IMR-90 (cell line): ENCODE results near the gene HPN. TPM values are rescaled to one million over a fixed set of nuclear protein-coding genes. Genes with fewer than 3 reads are reported as not detected.

Experiments
- ATAC-seq: fragments of 200-7000 bp; cut with Tn5 transposase; 2 replicates; pipeline ENCODE4 v1.9.1; 2020; ENCODE audit warnings: low read depth, mild to moderate bottlenecking, moderate library complexity
- BruUV-seq: library from RNA; stranded (reverse); fragments of 400-500 nt; replicated peaks from 2 replicates; lab custom pipeline; 2021; lab: Mats Ljungman, UMichigan
- CTCF ChIA-PET: fragments of 300-600 bp; formaldehyde crosslinking; extraction: SDS; loops from one replicate; lab custom pipeline; 2021; ENCODE audit warnings: antibody characterized with exemption; lab: Yijun Ruan, JAX
- POLR2A ChIA-PET: fragments of 300-600 bp; sonication (Branson Sonifier 250); formaldehyde crosslinking; loops from one replicate; lab custom pipeline; 2022; ENCODE audit warnings: antibody characterized with exemption; ENCODE audit not compliant: unreplicated experiment; lab: Charles Lee
- DNase-seq: peaks from one replicate; pipeline ENCODE4 v3.0.0; 2013
- H2AFZ ChIP-seq: replicated peaks from 2 replicates; pipeline ENCODE3; 2013; ENCODE audit warnings: low read length, mild to moderate bottlenecking; ENCODE audit not compliant: poor library complexity
- H2AK5ac ChIP-seq: 2 replicates; pipeline ENCODE4 v1.6.1; 2013; ENCODE audit warnings: low read depth, low read length, inconsistent platforms
- H2AK9ac ChIP-seq: replicated peaks from 2 replicates; pipeline ENCODE3; 2013; ENCODE audit warnings: mild to moderate bottlenecking, low read depth, low read length, moderate library complexity; ENCODE audit not compliant: poor library complexity
- H2BK120ac ChIP-seq: 2 replicates; pipeline ENCODE4 v1.6.1; 2013; ENCODE audit warnings: low read depth, low read length, inconsistent platforms
- H2BK15ac ChIP-seq: 3 replicates; pipeline ENCODE4 v1.6.1; 2013; ENCODE audit warnings: low read depth, low read length, inconsistent platforms
- H2BK20ac ChIP-seq: 2 replicates; pipeline ENCODE4 v1.6.1; 2013; ENCODE audit warnings: low read depth, mild to moderate bottlenecking, inconsistent platforms, low read length, moderate library complexity
- H2BK5ac ChIP-seq: 2 replicates; pipeline ENCODE4 v1.6.1; 2013; ENCODE audit warnings: mild to moderate bottlenecking, low read depth, low read length, inconsistent platforms; ENCODE audit not compliant: poor library complexity, severe bottlenecking
- H3K14ac ChIP-seq: replicated peaks from 2 replicates; pipeline ENCODE4 v1.6.1; 2013; ENCODE audit warnings: low read depth, low read length, inconsistent platforms
- H3K18ac ChIP-seq: 2 replicates; pipeline ENCODE4 v1.6.1; 2013; ENCODE audit warnings: low read depth, low read length, control low read depth
- H3K23ac ChIP-seq: 2 replicates; pipeline ENCODE4 v1.6.1; 2013; ENCODE audit warnings: low read depth, low read length, inconsistent platforms
- H3K27ac ChIP-seq: 2 replicates; pipeline ENCODE4 v1.5.1; 2013; ENCODE audit warnings: mild to moderate bottlenecking, control low read depth, low read length; ENCODE audit not compliant: insufficient read depth
- H3K27me3 ChIP-seq: 2 replicates; pipeline ENCODE4 v1.6.1; 2013; ENCODE audit warnings: low read length; ENCODE audit not compliant: control insufficient read depth, insufficient read depth
- H3K36me3 ChIP-seq: 2 replicates; pipeline ENCODE4 v1.6.1; 2013; ENCODE audit warnings: low read length, mixed read lengths; ENCODE audit not compliant: control insufficient read depth, insufficient read depth
- H3K4ac ChIP-seq: 2 replicates; pipeline ENCODE4 v1.6.1; 2013; ENCODE audit warnings: low read depth, low read length, inconsistent platforms
- H3K4me1 ChIP-seq: 2 replicates; pipeline ENCODE4 v1.6.1; 2013; ENCODE audit warnings: low read length, mixed read lengths; ENCODE audit not compliant: control insufficient read depth, insufficient read depth
- H3K4me2 ChIP-seq: 2 replicates; pipeline ENCODE4 v1.6.1; 2013; ENCODE audit warnings: low read depth, mild to moderate bottlenecking, control low read depth, low read length, moderate library complexity
- H3K4me3 ChIP-seq: 2 replicates; pipeline ENCODE4 v1.5.1; 2013; ENCODE audit warnings: low read depth, mild to moderate bottlenecking, control low read depth, low read length, moderate library complexity; ENCODE audit not compliant: insufficient read depth
- H3K56ac ChIP-seq: 2 replicates; pipeline ENCODE4 v1.6.1; 2013; ENCODE audit warnings: low read length, inconsistent platforms; ENCODE audit not compliant: insufficient read depth; ENCODE audit errors: extremely low read depth
- H3K79me1 ChIP-seq, 2 experiments: 2 replicates each; pipeline ENCODE4 v1.6.1; 2013; ENCODE audit warnings: low read length in 2 of 2, inconsistent platforms in 1 of 2, low read depth in 1 of 2
- H3K9ac ChIP-seq: 2 replicates; pipeline ENCODE4 v1.6.1; 2013; ENCODE audit warnings: low read depth, low read length, control low read depth
- H3K9me1 ChIP-seq: 2 replicates; pipeline ENCODE4 v1.6.1; 2013; ENCODE audit warnings: low read length, inconsistent platforms; ENCODE audit not compliant: insufficient read depth
- H3K9me3 ChIP-seq: 2 replicates; pipeline ENCODE4 v1.6.1; 2013; ENCODE audit warnings: low read length; ENCODE audit not compliant: control insufficient read depth, insufficient read depth
- H4K20me1 ChIP-seq: 2 replicates; pipeline ENCODE4 v1.6.1; 2013; ENCODE audit warnings: low read length, inconsistent platforms; ENCODE audit not compliant: insufficient read depth
- H4K5ac ChIP-seq: 2 replicates; pipeline ENCODE4 v1.6.1; 2013; ENCODE audit warnings: mild to moderate bottlenecking, low read depth, low read length, control low read depth
- H4K8ac ChIP-seq, 2 experiments: 2 replicates each; pipeline ENCODE4 v1.6.1; 2013; ENCODE audit warnings: low read depth in 2 of 2, low read length in 2 of 2, control low read depth in 1 of 2, inconsistent platforms in 1 of 2
- H4K91ac ChIP-seq: 2 replicates; pipeline ENCODE4 v1.6.1; 2013; ENCODE audit warnings: low read depth, low read length, inconsistent platforms; ENCODE audit not compliant: insufficient read depth
- BHLHE40 ChIP-seq: fragments of 150-350 bp; IDR thresholded peaks from 2 replicates; pipeline ENCODE4 v1.6.1; 2016; ENCODE audit warnings: mild to moderate bottlenecking, low read depth, low read length
- CHD1 ChIP-seq: IDR thresholded peaks from 2 replicates; pipeline ENCODE4 v1.6.1; 2012; ENCODE audit warnings: low read depth, low read length, improper control_type of control experiment
- MAFK ChIP-seq: IDR thresholded peaks from 2 replicates; pipeline ENCODE4 v1.6.1; 2012; ENCODE audit warnings: low read depth, low read length, improper control_type of control experiment
- MAZ ChIP-seq: IDR thresholded peaks from 2 replicates; pipeline ENCODE4 v1.6.1; 2012; ENCODE audit warnings: low read depth, mild to moderate bottlenecking, low read length, improper control_type of control experiment, moderate library complexity, borderline replicate concordance
- MXI1 ChIP-seq: IDR thresholded peaks from 2 replicates; pipeline ENCODE4 v1.6.1; 2012; ENCODE audit warnings: low read depth, mild to moderate bottlenecking, low read length, moderate library complexity, borderline replicate concordance
- POLR2A ChIP-seq: IDR thresholded peaks from 2 replicates; pipeline ENCODE4 v1.6.1; 2012; ENCODE audit warnings: mild to moderate bottlenecking, low read depth, low read length
- RAD21 ChIP-seq: IDR thresholded peaks from 2 replicates; pipeline ENCODE4 v1.6.1; 2012; ENCODE audit warnings: low read length, improper control_type of control experiment
- RCOR1 ChIP-seq: IDR thresholded peaks from 2 replicates; pipeline ENCODE4 v1.6.1; 2012; ENCODE audit warnings: mild to moderate bottlenecking, low read length, improper control_type of control experiment; ENCODE audit not compliant: insufficient replicate concordance
- SMC3 ChIP-seq: fragments of 150-350 bp; IDR thresholded peaks from 2 replicates; pipeline ENCODE4 v1.6.1; 2016; ENCODE audit warnings: low read depth, mild to moderate bottlenecking, antibody characterized with exemption, low read length, moderate library complexity
- WGBS, 2 experiments: methylation state at CpG; one replicate each; pipeline versions ENCODE4 v1.1.5 to v1.1.7; 2013; ENCODE audit warnings: missing lambda C conversion rate in 2 of 2; ENCODE audit not compliant: insufficient read length in 1 of 2; ENCODE audit errors: extremely low coverage in 2 of 2; 5-methylcytosine and 5-hydroxymethylcytosine counted together
- dilution Hi-C: fragments of 300-500 bp; cut with HindIII; formaldehyde crosslinking; loops from one replicate; pipeline ENCODE4 v1.14.3; 2018; ENCODE audit warnings: low sequenced_read_pairs; ENCODE audit not compliant: unreplicated experiment
- in situ Hi-C: fragments of 300-500 bp; cut with MboI; formaldehyde crosslinking; loops from 3 replicates; pipeline ENCODE4 v1.14.3; 2019; ENCODE audit warnings: low sequenced_read_pairs, inconsistent platforms, mixed read lengths
- intact Hi-C: fragments of 100-400 bp; cut with micrococcal nuclease; formaldehyde crosslinking; loops from 2 replicates; pipeline ENCODE4 v1.10.0; 2022
- polyA plus RNA-seq, 3 experiments: library from polyadenylated mRNA; depleted of rRNA; stranded (reverse); fragments of >200 nt; gene quantifications; 2 replicates each; pipeline ENCODE4 v1.2.3, GENCODE V29; 2012; ENCODE audit warnings: low replicate concordance in 1 of 3
- total RNA-seq: library from RNA; depleted of rRNA; stranded (reverse); fragments of >200 nt; gene quantifications from 2 replicates; pipeline ENCODE4 v1.2.3, GENCODE V29; 2012
- TF ChIP-seq, protein P1 (sequence below): conservative IDR thresholded peaks from 2 replicates; pipeline ENCODE4 v1.5.1; 2012; ENCODE audit warnings: mild to moderate bottlenecking, low read depth, low read length, improper control_type of control experiment
- TF ChIP-seq, protein P2 (sequence below): fragments of 150-350 bp; IDR thresholded peaks from 2 replicates; pipeline ENCODE4 v1.6.1; 2016; ENCODE audit warnings: low read depth, mild to moderate bottlenecking, low read length, moderate library complexity, borderline replicate concordance

The HPN gene
- total and polyA plus RNA-seq, 2 of the 4 experiments (the other 2 are of a cell fraction): not detected

DNA sequence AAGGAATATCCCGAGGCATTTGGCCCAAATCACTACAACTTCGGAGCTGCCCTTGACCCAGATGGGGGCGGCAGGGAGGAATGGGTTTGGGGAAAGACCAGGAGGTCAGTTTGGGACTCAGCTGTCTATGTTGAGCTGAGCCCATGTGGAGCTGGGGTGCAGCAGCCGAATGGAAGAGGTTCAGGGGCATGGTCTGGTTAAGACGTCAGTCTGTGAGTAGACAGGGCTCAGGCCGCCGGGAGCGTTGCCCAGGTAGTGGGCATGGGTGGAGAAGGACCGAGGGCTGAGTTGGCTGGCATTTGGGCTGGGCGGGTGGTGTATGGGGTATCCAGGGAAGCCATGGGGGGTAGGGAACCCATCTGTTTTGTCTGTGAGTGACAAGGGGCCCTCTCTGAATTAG, 20.5 kb upstream of the HPN start:
- DNase-seq (no peak), ATAC-seq (no peak)
- Histone ChIP-seq H3K4me1 (no peaks in the 10 kb centered on the region), H3K9ac (no peak overlapping the region), H3K27me3 (no peaks in the 10 kb centered on the region), H3K9me1 (no peaks in the 10 kb centered on the region), H2AK5ac (no peak overlapping the region), H2AFZ (no peak overlapping the region), H2BK5ac (no peak overlapping the region), H4K20me1 (no peaks in the 10 kb centered on the region), H2BK120ac (no peak overlapping the region), H3K4ac (no peak overlapping the region), H4K91ac (no peak overlapping the region), H4K5ac (no peak overlapping the region), H3K23ac (no peak overlapping the region), H3K18ac (no peak overlapping the region), H2AK9ac (no peak overlapping the region), H3K36me3 (peaks cover 78% of the 10 kb centered on the region), H3K4me2 (no peak overlapping the region), H2BK15ac (no peak overlapping the region), H3K4me3 (no peak overlapping the region), H2BK20ac (no peak overlapping the region), H3K56ac (no peak overlapping the region), H4K8ac (no peak overlapping the region), H3K14ac (no peak overlapping the region), H3K79me1 (no peaks in the 10 kb centered on the region; a peak in 1 of 4 replicates), H3K27ac (no peak overlapping the region), H3K9me3 (no peaks in the 10 kb centered on the region)
- dilution Hi-C loops: no loop called here
- CTCF ChIA-PET: interaction anchor here (0.6 kb wide), 1 partner anchor 46 kb away, joined by 3 read pairs; no protein-coding TSS in a partner anchor
- TF ChIP-seq RAD21 (no peak), SMC3 (no peak), POLR2A (no peak), MAZ (no peak), CHD1 (no peak), MXI1 (no peak), MAFK (no peak), RCOR1 (no peak), BHLHE40 (no peak)
- TF ChIP-seq, protein P1, sequence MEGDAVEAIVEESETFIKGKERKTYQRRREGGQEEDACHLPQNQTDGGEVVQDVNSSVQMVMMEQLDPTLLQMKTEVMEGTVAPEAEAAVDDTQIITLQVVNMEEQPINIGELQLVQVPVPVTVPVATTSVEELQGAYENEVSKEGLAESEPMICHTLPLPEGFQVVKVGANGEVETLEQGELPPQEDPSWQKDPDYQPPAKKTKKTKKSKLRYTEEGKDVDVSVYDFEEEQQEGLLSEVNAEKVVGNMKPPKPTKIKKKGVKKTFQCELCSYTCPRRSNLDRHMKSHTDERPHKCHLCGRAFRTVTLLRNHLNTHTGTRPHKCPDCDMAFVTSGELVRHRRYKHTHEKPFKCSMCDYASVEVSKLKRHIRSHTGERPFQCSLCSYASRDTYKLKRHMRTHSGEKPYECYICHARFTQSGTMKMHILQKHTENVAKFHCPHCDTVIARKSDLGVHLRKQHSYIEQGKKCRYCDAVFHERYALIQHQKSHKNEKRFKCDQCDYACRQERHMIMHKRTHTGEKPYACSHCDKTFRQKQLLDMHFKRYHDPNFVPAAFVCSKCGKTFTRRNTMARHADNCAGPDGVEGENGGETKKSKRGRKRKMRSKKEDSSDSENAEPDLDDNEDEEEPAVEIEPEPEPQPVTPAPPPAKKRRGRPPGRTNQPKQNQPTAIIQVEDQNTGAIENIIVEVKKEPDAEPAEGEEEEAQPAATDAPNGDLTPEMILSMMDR: no peak
- TF ChIP-seq, protein P2, sequence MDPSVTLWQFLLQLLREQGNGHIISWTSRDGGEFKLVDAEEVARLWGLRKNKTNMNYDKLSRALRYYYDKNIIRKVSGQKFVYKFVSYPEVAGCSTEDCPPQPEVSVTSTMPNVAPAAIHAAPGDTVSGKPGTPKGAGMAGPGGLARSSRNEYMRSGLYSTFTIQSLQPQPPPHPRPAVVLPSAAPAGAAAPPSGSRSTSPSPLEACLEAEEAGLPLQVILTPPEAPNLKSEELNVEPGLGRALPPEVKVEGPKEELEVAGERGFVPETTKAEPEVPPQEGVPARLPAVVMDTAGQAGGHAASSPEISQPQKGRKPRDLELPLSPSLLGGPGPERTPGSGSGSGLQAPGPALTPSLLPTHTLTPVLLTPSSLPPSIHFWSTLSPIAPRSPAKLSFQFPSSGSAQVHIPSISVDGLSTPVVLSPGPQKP: no peak
- POLR2A ChIA-PET: no interaction called here
- intact Hi-C loops: no loop called here
- 96% methylated on average over 8 of the region's 10 CpGs; no CpG with 5 or more reads in 1 of the 2 experiments for whole genome bisulfite sequencing, 2 experiments
- in situ Hi-C loops: no loop called here
- no TSS peak for BruUV-seq
